Endothelial cell of umbilical vein (primary cell): ENCODE data around the gene SDHA.

ENCODE experiments used
- CTCF ChIP-seq, 2 donors: IDR thresholded peaks; 1 replicate in 1 of 2; 2 replicates in 1 of 2; pipeline ENCODE4 v1.5.1; 2011; ENCODE audit warnings: low read length in 2 of 2, mild to moderate bottlenecking in 2 of 2, moderate library complexity in 2 of 2, control low read depth in 1 of 2, inconsistent platforms in 1 of 2, low read depth in 1 of 2; ENCODE audit not compliant: insufficient read depth in 1 of 2; ENCODE audit errors: extremely low read depth in 1 of 2
- EZH2 ChIP-seq: IDR thresholded peaks from 2 replicates; pipeline ENCODE4 v1.6.1; 2012; ENCODE audit warnings: borderline replicate concordance, low read depth, mild to moderate bottlenecking, moderate library complexity, low read length, inconsistent platforms; ENCODE audit not compliant: severe bottlenecking
- FOS ChIP-seq: IDR thresholded peaks from 2 replicates; pipeline ENCODE4 v1.6.1; 2011; ENCODE audit warnings: mild to moderate bottlenecking, low read length, moderate library complexity, borderline replicate concordance; ENCODE audit not compliant: insufficient read depth
- JUN ChIP-seq: IDR thresholded peaks from 2 replicates; pipeline ENCODE4 v1.6.1; 2011; ENCODE audit warnings: borderline replicate concordance, low read depth; ENCODE audit not compliant: insufficient read length, insufficient read depth
- MAX ChIP-seq: IDR thresholded peaks from 2 replicates; pipeline ENCODE4 v1.6.1; 2011; ENCODE audit not compliant: insufficient read depth, insufficient read length
- MYC ChIP-seq: IDR thresholded peaks from one replicate; pipeline ENCODE4 v1.6.1; 2011; ENCODE audit warnings: mild to moderate bottlenecking, low read depth, low read length
- POLR2A ChIP-seq: IDR thresholded peaks from 2 replicates; pipeline ENCODE4 v1.6.1; 2012; ENCODE audit warnings: low read depth, mild to moderate bottlenecking, control low read depth, low read length
- POLR2AphosphoS5 ChIP-seq: IDR thresholded peaks from 2 replicates; pipeline ENCODE4 v1.6.1; 2012; ENCODE audit warnings: low read depth, mild to moderate bottlenecking, control low read depth, low read length, moderate library complexity; ENCODE audit not compliant: insufficient read depth

GRCh38 chr5:180286-180918 lies 37.7 kb upstream of the SDHA start:
- TF ChIP-seq CTCF (IDR thresholded peaks at IDR 0.05; ENCODE audit: extremely low read depth in 1 of 2, insufficient read depth in 1 of 2, low read depth in 1 of 2, low read length in 2 of 2) (no peak), POLR2A (no peak), POLR2AphosphoS5 (no peak), MAX (no peak), JUN (no peak), EZH2 (no peak), FOS (no peak), MYC (no peak)
